COLO668 (cell line): ENCODE results near the gene CD70.
"Not testable (repeated sequence)": the region's sequence is repeated elsewhere in the genome, so short reads cannot be mapped to it uniquely, and the experiment has no call there.

Experiments
- DNase-seq: peaks from one replicate; lab custom pipeline; 2025; ENCODE audit not compliant: unreplicated experiment; lab: John Stamatoyannopoulos, UW

Gene CD70

DNA sequence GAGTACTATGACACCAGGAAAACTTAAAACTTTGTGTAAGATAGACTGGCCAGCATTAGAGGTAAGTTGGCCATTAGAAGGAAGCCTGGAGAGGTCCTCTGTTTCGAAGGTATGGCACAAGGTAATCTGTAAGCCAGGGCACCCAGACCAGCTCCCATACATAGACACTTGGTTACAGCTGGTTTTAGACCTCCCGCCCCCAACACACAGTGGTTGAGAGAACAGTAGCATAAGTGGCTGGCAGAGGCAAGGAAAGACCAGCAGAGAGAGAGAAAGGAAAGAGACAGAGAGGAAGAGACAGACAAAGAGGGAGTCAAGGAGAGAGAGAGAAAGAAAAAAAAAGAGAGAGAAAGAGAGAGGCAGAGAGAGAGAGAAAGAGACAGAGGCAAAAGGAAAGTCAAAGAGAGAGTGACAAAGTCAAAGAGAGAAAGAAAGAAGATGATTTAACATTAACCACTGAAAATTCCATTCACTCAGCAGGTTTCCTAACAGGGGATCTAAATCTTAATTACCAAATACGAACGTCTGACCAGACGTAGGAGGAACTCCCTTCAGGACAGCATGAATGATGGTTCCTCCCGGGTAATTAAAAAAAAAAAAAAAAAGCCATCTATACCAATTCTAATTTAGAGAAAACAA, 7.4 kb upstream of the CD70 start:
- not testable (repeated sequence) for DNase-seq

DNA sequence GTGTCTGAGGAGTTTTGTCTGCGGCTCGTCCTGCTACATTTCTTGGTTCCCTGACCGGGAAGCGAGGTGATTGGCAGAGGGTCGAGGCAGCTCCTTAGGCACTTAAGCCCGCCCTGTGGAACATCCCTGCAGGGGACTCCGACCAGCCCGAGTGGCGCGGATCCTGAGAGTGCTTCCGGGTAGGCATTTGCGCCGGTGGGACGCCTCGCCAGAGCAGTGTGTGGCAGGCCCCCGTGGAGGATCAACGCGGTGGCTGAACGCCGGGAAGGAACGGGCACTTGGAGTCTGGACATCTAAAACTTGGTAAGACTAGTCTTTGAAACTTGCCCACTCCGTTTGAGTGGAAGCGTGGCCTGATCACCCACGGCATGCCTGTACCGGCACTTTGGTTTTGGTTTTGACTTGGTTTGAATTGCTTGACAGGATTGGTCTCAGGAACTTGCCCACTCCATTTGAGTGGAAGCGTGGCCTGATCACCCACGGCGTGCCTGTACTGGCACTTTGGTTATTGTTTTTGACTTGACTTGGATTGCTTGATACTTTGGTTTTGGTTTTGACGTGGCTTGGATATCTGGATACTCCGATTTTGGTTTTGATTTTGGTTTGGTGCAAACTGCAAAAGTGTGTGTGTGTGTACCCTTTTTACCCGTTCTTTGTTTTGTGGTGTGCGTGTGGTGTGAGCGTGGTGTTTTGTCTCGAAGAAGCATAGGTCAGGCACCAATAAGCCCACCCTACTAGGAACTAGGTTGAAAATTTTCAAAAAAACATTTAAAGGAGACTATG, 6.7 kb upstream of the CD70 start:
- not testable (repeated sequence) for DNase-seq

GRCh38 chr19:6596621-6597020, 5.7 kb upstream of the CD70 start:
- DNase-seq = no peak

GRCh38 chr19:6593651-6594416, 2.9 kb upstream of the CD70 start:
- no peak for DNase-seq

DNA sequence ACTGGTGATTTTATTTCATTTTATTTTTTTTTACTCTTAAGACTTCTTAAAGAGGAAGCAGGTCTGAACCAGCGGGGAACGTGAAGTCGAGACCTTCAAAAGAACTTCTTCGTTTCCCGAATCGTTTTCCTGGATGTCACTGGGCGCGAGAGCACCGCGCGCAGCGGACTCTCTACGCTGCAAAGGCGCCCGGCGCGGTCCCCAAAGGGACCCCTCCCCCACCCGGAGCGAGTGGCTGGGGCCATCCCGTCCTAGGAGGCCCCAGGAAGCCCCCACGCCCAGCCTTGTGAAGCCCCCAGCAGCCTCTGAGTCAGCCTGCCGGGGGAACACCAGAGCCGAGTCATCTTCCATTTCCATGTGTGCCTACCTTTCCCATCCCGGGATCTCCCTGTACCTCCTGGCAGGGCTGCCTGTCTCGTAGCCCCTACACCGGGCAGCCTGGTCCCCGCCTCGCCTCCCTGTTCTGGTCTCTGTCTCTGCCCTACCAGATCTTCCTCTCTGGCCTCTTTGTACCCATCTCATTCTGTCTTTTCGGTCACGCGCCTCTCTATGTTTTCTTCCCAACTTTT, 608 bp downstream of the CD70 start:
- DNase-seq = no peak

- DNase-seq = no peak
Measured at GRCh38 chr19:6589711-6590257, 1.2 kb downstream of the CD70 start.

DNA sequence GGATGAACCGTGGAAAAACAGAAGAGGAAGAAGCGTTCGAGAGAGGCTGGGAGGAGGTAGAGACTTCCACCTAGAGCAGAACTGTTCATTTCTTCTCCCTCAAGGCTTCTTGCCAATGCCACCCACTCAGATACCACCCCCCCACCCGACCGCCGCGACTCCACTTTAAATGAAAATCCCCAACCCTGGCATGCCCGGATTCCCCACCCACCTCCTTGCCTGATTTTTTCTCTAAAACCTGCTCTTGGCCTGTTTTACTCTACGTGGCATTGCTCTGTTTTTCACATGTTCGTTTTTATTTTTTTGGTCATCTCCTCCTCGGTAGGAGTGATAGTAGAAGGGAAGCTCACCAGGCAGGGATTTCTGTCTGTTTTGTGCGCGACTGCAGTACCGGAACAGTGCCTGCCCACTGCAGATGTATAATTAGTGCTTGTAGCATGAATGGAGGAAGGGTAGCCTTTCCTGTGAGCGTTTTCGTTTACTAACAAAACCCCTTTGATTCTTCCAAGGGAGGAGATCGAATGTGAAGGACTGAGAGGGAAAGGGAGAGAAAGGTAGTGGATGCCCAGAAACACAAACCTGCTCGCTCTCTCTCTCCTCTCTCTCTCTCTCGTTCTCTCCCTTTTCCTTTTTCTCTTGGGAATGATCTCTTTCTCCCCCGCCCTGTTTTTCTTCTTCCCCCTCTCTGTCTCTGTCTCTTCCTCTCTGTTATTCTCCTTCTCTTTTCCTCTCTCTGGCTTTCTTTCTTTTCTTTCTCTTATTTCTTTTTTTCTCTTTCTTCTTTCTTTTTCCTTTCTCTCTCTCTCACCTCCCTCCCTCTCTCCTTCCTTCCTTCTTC, 2.2 kb downstream of the CD70 start:
- no peak for DNase-seq

GRCh38 chr19:6587998-6588507, 2.9 kb downstream of the CD70 start:
- no peak for DNase-seq

DNA sequence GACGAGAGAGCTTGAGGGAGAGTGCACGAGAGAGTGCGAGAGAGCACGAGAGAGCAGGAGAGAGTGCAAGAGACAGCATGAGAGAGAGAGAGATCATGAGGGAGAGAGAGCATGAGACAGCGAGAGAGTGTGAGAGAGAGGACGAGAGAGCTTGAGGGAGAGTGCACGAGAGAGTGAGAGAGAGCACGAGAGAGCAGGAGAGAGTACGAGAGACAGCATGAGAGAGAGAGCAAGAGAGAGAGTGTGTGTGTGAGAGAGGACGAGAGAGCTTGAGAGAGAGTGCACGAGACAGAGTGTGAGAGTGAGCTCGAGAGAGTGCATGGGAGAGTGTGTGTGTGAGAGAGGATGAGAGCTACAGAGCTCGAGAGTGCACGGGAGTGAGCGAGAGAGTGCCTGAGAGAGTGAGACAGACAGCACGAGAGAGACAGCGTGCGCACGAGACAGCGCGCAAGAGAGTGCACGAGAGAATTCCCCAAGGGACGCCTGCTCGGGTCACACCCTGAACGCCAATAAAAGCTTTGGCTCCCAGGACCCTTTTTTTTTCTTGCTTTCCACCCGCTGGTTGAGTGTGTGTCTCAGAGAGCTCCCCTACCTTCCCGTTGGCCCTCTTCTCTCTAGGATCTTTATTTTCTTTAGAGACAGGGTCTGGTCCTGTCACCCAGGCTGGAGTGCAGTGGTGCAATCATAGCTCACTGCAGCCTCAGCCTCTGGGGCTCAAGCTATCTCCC, 3.7 kb downstream of the CD70 start:
- no peak for DNase-seq

GRCh38 chr19:6586726-6587092, 4.2 kb downstream of the CD70 start:
- DNase-seq = no peak

DNA sequence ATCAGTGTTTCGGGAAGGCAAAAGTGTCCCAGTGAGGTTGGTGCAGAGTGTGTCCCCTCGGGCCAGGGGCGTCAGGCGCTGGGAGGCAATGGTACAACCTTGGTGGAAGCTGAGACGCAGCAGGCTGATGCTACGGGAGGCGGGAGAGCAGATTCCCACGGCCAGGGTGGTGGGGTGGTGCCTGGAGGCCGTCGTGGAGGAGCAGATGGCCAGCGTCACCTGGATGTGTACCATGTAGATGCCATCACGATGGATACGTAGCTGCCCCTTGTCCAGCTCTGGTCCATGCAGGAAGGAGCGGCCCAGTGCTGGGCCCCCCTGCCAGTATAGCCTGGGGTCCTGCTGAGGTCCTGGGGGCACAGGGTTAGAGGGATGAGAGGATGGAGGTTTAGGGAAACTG, 4.9 kb downstream of the CD70 start:
- no peak for DNase-seq

DNA sequence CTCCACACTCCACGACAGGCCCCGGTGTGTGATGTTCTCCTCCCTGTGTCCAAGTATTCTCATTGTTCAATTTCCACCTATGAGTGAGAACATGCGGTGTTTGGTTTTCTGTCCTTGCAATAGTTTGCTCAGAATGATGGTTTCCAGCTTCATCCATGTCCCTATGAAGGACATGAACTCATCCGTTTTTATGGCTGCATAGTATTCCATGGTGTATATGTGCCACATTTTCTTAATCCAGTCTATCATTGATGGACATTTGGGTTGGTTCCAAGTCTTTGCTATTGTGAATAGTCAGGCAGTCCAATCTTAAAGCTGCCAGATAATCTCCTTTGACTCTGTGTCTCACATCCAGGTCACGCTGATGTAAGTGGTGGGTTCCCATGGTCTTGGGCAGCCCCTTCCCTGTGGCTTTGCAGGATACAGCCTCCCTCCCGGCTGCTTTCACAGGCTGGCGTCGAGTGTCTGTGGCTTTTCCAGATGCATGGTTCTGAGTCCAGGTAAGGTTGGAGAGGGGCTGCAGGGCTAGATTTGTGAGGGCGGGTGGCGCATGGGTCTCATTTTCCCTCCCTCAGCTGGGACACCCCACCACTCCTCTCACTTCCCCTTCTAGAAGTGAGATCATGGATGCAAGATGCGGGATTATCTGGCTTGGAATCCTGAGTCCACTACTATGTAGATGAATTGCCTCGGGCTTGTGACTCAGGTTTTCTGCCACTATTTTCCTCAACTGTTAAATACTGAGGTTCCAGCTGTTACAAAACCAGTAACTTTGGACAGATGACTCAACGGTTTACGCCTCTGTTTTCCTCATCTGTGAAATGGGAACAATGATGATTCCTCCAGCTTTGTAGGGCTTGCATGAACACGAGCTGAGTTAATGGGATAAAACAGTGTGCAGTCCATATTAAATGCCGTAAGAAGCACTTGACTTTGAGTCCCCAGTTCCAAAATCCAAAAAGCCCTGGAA, 8.2 kb downstream of the CD70 start:
- DNase-seq = not testable (repeated sequence)

GRCh38 chr19:6580313-6580712, 10.6 kb downstream of the CD70 start:
- no peak for DNase-seq

GRCh38 chr19:6579450-6580178, 11.3 kb downstream of the CD70 start:
- DNase-seq = no peak

GRCh38 chr19:6577476-6578125, 13.3 kb downstream of the CD70 start:
- DNase-seq = no peak

GRCh38 chr19:6576869-6577475, 14.0 kb downstream of the CD70 start:
- DNase-seq = no peak

DNA sequence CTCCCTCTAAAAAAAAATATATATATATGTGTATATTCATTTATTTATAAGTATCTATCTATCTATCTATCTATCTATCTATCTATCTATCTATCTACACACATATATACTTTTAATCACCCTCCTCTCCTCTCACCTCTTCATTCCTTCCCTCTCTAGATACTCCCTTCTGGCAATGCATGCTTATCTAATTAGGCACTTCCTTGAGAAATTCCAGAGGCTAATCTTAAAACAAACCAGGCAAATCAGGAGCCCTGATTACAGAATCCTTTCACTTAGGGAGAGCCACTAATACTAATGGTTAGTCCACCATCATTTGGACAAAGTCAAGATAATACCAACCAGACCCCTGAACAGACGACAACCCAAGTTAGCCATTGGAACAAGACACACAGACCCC, 17.6 kb downstream of the CD70 start:
- DNase-seq = no peak
